Measurements from ENCODE around the gene MEG3.

GRCh38 chr14:100796946-100797345 is 29.0 kb upstream of the MEG3 start:
- no peak for TF ChIP-seq CTCF (IDR thresholded peaks at IDR 0.05; ENCODE audit: poor library complexity, severe bottlenecking)
- TF ChIP-seq MXI1 (conservative IDR thresholded peaks at IDR 0.05; ENCODE audit: poor library complexity, severe bottlenecking): no peak
- TF ChIP-seq POLR2AphosphoS5 (IDR thresholded peaks at IDR 0.05): no peak
- no peak for TF ChIP-seq REST (IDR thresholded peaks at IDR 0.05; ENCODE audit: borderline replicate concordance)
- no peak for TF ChIP-seq EP300 (conservative IDR thresholded peaks at IDR 0.05; ENCODE audit: poor library complexity, severe bottlenecking)
- TF ChIP-seq EZH2 (IDR thresholded peaks at IDR 0.05; ENCODE audit: borderline replicate concordance, insufficient read depth, low read length, poor library complexity, severe bottlenecking): no peak

Data from neural cell (in vitro differentiated cells).